ENCODE measurements around the gene ITGB1BP2. TPM values are rescaled to one million over a fixed set of nuclear protein-coding genes. Genes with fewer than 3 reads are reported as not detected.
"Not testable (repeated sequence)": the region's sequence is repeated elsewhere in the genome, so short reads cannot be mapped to it uniquely, and the experiment has no call there.

Gene ITGB1BP2
- total RNA-seq, 1 donor from 2014 or later = 1.7 TPM

DNA sequence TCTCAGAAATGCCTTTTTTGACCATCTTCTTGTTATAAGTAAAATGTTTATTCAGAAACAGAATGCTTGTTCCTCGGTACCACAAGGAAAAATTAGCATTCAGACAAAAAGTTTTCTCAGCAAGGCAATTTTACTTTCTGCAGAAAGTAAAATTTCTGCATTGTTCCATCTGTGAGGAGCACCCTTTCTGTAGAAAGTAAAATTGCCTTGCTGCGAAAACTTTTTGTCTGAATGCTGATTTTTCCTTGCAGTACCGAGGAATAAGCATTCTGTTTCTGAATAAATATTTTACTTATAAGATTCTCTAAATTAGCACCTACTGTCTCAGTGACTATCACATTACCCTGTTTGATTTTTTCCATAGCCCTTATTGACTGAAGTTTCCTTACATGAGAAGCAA, 24.8 kb downstream of the ITGB1BP2 start:
- Mint-ChIP-seq H3K36me3 (ENCODE audit: unreplicated experiment) (peaks cover 7% of the 10 kb centered on the region), H3K9me3 (ENCODE audit: unreplicated experiment) (peaks cover 4% of the 10 kb centered on the region), H3K4me1 (ENCODE audit: unreplicated experiment) (no peaks in the 10 kb centered on the region), H3K27me3 (ENCODE audit: unreplicated experiment) (no peaks in the 10 kb centered on the region), H3K4me3 (ENCODE audit: unreplicated experiment) (no peak overlapping the region), H3K27ac (ENCODE audit: unreplicated experiment) (no peak overlapping the region)
- no peak for DNase-seq (ENCODE audit: extremely low spot score, unreplicated experiment)
- TF ChIP-seq, protein P1, sequence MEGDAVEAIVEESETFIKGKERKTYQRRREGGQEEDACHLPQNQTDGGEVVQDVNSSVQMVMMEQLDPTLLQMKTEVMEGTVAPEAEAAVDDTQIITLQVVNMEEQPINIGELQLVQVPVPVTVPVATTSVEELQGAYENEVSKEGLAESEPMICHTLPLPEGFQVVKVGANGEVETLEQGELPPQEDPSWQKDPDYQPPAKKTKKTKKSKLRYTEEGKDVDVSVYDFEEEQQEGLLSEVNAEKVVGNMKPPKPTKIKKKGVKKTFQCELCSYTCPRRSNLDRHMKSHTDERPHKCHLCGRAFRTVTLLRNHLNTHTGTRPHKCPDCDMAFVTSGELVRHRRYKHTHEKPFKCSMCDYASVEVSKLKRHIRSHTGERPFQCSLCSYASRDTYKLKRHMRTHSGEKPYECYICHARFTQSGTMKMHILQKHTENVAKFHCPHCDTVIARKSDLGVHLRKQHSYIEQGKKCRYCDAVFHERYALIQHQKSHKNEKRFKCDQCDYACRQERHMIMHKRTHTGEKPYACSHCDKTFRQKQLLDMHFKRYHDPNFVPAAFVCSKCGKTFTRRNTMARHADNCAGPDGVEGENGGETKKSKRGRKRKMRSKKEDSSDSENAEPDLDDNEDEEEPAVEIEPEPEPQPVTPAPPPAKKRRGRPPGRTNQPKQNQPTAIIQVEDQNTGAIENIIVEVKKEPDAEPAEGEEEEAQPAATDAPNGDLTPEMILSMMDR (IDR thresholded peaks at IDR 0.05) = no peak

DNA sequence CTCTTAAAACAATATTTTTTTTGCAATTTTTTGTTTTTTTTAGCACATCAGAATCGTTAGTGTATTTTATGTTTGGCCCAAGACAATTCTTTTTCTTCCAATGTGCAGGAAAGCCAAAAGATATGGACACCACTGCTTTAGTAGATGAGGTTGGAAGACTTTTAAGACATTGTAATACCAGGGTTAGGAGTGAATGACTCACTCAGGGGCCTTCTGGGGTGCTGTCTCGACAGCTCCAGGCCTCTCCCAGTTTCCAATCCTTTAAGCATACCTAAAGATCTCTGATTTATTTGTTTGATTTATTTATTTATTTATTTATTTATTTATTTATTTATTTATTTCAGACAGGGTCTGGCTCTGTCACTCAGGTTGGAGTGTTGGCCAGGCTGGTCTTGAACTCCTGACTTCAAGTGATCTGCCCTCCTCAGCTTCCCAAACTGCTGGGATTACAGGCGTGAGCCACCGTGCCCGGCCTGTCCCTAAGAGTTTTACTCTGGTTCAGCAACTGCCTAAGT, 47.7 kb downstream of the ITGB1BP2 start:
- not testable (repeated sequence) for H3K4me1 Mint-ChIP-seq (ENCODE audit: unreplicated experiment); DNase-seq (ENCODE audit: extremely low spot score, unreplicated experiment); H3K4me3 Mint-ChIP-seq (ENCODE audit: unreplicated experiment); H3K27ac Mint-ChIP-seq (ENCODE audit: unreplicated experiment); H3K27me3 Mint-ChIP-seq (ENCODE audit: unreplicated experiment); H3K36me3 Mint-ChIP-seq (ENCODE audit: unreplicated experiment); H3K9me3 Mint-ChIP-seq (ENCODE audit: unreplicated experiment)

DNA sequence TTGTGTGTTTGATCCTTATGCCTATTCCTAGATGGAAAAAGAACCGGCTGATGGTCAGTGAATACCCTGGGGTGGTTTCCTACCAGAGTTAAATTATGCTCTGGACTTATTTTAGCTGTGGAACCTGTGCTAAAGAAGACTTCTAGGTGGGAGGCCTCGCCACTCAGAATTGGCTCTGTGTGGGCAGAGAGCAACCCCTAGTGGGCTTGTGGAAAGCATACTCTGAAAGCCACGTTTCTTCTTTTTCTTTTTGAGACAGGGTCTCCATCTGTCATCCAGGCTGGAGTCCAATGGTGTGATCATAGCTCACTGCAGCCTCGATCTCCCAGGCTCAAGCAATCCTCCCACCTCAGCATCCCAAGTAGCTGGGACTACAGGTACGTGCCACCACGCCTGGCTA, 48.3 kb downstream of the ITGB1BP2 start:
- not testable (repeated sequence) for H3K4me3 Mint-ChIP-seq (ENCODE audit: unreplicated experiment); H3K27ac Mint-ChIP-seq (ENCODE audit: unreplicated experiment); H3K27me3 Mint-ChIP-seq (ENCODE audit: unreplicated experiment); H3K9me3 Mint-ChIP-seq (ENCODE audit: unreplicated experiment); H3K36me3 Mint-ChIP-seq (ENCODE audit: unreplicated experiment); DNase-seq (ENCODE audit: extremely low spot score, unreplicated experiment); H3K4me1 Mint-ChIP-seq (ENCODE audit: unreplicated experiment)

DNA sequence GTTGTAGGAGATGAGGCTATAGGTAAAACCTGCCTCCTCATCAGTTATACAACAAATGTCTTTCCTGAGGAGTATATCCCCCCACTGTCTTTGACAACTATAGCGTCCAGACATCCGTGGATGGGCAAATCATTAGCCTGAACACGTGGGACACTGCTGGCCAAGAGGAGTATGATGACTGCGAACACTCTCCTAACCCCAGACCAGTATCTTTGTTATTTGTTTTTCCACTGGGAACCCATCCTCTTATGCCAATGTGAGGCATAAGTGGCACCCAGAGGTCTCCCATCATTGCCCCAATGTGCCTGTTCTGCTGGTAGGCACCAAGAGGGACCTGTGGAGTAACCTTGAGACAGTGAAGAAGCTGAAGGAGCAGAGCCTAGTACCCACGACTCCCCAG, 50.9 kb downstream of the ITGB1BP2 start:
- not testable (repeated sequence) for H3K36me3 Mint-ChIP-seq (ENCODE audit: unreplicated experiment); H3K4me3 Mint-ChIP-seq (ENCODE audit: unreplicated experiment); DNase-seq (ENCODE audit: extremely low spot score, unreplicated experiment); H3K27me3 Mint-ChIP-seq (ENCODE audit: unreplicated experiment); H3K27ac Mint-ChIP-seq (ENCODE audit: unreplicated experiment); H3K9me3 Mint-ChIP-seq (ENCODE audit: unreplicated experiment); H3K4me1 Mint-ChIP-seq (ENCODE audit: unreplicated experiment)

Other genes with a start within 250 kb of the ITGB1BP2 start
- 64.0 and 68.8 TPM in 2 replicates for gene SNX12, start 233.4 kb upstream of the ITGB1BP2 start, total RNA-seq
- 17.1 and 23.3 TPM in 2 replicates for gene FOXO4, start 205.9 kb upstream of the ITGB1BP2 start, total RNA-seq
- not detected in 2 replicates for gene CXorf65, start 195.0 kb upstream of the ITGB1BP2 start, total RNA-seq
- gene IL2RG, start 190.2 kb upstream of the ITGB1BP2 start, total RNA-seq = not detected in 2 replicates
- 50.3 and 58.5 TPM in 2 replicates for gene MED12, start 183.2 kb upstream of the ITGB1BP2 start, total RNA-seq
- gene NLGN3, start 156.9 kb upstream of the ITGB1BP2 start, total RNA-seq = 0.51 and 1.1 TPM in 2 replicates
- gene GJB1, start 78.5 kb upstream of the ITGB1BP2 start, total RNA-seq = not detected in 2 replicates
- gene ZMYM3, start 47.6 kb upstream of the ITGB1BP2 start, total RNA-seq = 34.2 and 39.2 TPM in 2 replicates
- gene NONO, start 18.1 kb upstream of the ITGB1BP2 start, total RNA-seq = 465 and 499 TPM in 2 replicates
- gene TAF1, start 64.6 kb downstream of the ITGB1BP2 start, total RNA-seq = 32.3 and 33.9 TPM in 2 replicates
- gene OGT, start 231.4 kb downstream of the ITGB1BP2 start, total RNA-seq = 210 and 238 TPM in 2 replicates